HCT116 (cell line): ENCODE results near the gene PRCD. TPM values are rescaled to one million over a fixed set of nuclear protein-coding genes. Genes with fewer than 3 reads are reported as not detected.

Experiments
- ATAC-seq: fragments of 200-7000 bp; cut with Tn5 transposase; 2 replicates; pipeline ENCODE4 v1.9.1; 2020; ENCODE audit warnings: mild to moderate bottlenecking, moderate library complexity
- BruUV-seq: library from RNA; stranded (reverse); fragments of 400-500 nt; replicated peaks from 2 replicates; lab custom pipeline; 2021; lab: Mats Ljungman, UMichigan
- CTCF ChIA-PET: fragments of 300-600 bp; sonication (Branson Sonifier 250); formaldehyde crosslinking; loops from one replicate; lab custom pipeline; 2021; ENCODE audit warnings: antibody characterized with exemption; lab: Charles Lee
- POLR2A ChIA-PET: fragments of 300-600, 350-600 bp; sonication (Branson Sonifier 250); formaldehyde crosslinking; loops from one replicate; lab custom pipeline; 2021; ENCODE audit warnings: antibody characterized with exemption; lab: Charles Lee
- RAD21 ChIA-PET, 2 experiments: fragments of 300-600 bp; sonication (Branson Sonifier 250); formaldehyde crosslinking; loops; one replicate each; lab custom pipeline; 2023; ENCODE audit warnings: low total read pairs in 2 of 2; ENCODE audit not compliant: uncharacterized antibody in 2 of 2, unreplicated experiment in 2 of 2, low non-redundant PET in 1 of 2; lab: Charles Lee
- DNase-seq: peaks from one replicate; pipeline ENCODE4 v3.0.0-alpha.2; 2010; ENCODE audit warnings: low read depth, low spot score
- H2AFZ ChIP-seq: fragments of 200-600 bp; shearing (Covaris generic), sonication (generic); 2 replicates; pipeline ENCODE4 v1.6.1; 2017; ENCODE audit warnings: low read depth, mixed run types, mixed read lengths, antibody characterized with exemption, low read length; ENCODE audit not compliant: poor library complexity, severe bottlenecking
- H3K27ac ChIP-seq: 2 replicates; pipeline ENCODE4 v1.5.1; 2012; ENCODE audit warnings: low read depth, low read length
- H3K27me3 ChIP-seq: fragments of 200-600 bp; sonication (generic); 2 replicates; pipeline ENCODE4 v1.6.1; 2016; ENCODE audit warnings: mixed run types, low read length, mixed read lengths; ENCODE audit not compliant: insufficient read depth
- H3K36me3 ChIP-seq, 2 experiments: fragments of 200-500 bp in 1 of 2; fragments of 200-600 bp in 1 of 2; sonication (Bioruptor generic) in 1 of 2; sonication (generic) in 1 of 2; 2 replicates each; pipeline versions ENCODE4 v1.5.1 to v1.6.1; 2014 to 2016; ENCODE audit warnings: low read length in 2 of 2, inconsistent platforms in 1 of 2, mixed read lengths in 1 of 2, mixed run types in 1 of 2; ENCODE audit not compliant: insufficient read depth in 2 of 2, control insufficient read depth in 1 of 2
- H3K4me1 ChIP-seq, 2 experiments: fragments of 200-600 bp in 1 of 2; sonication (generic) in 1 of 2; 2 replicates each; pipeline versions ENCODE4 v1.5.1 to v1.6.1; 2012 to 2017; ENCODE audit warnings: low read length in 2 of 2, inconsistent platforms in 1 of 2, mild to moderate bottlenecking in 1 of 2, mixed read lengths in 1 of 2, mixed run types in 1 of 2, moderate library complexity in 1 of 2; ENCODE audit not compliant: insufficient read depth in 2 of 2, control insufficient read depth in 1 of 2
- H3K4me2 ChIP-seq: fragments of 200-600 bp; sonication (generic); 2 replicates; pipeline ENCODE4 v1.6.1; 2017; ENCODE audit warnings: mixed run types, low read length, mixed read lengths
- H3K4me3 ChIP-seq, 2 experiments: fragments of 200-600 bp in 1 of 2; sonication (generic) in 1 of 2; replicated peaks in 1 of 2; 2 replicates each; pipeline ENCODE4 v1.5.1; 2011 to 2016; ENCODE audit warnings: low read length in 2 of 2, control low read depth in 1 of 2, low read depth in 1 of 2, mild to moderate bottlenecking in 1 of 2, mixed read lengths in 1 of 2, mixed run types in 1 of 2
- H3K79me2 ChIP-seq: fragments of 200-600 bp; sonication (generic); 2 replicates; pipeline ENCODE4 v1.6.1; 2017; ENCODE audit warnings: mild to moderate bottlenecking, mixed run types, low read length, moderate library complexity, mixed read lengths; ENCODE audit not compliant: insufficient read depth
- H3K9ac ChIP-seq: fragments of 200-600 bp; sonication (generic); 2 replicates; pipeline ENCODE4 v1.6.1; 2016; ENCODE audit warnings: low read length, mixed read lengths
- H3K9me2 ChIP-seq: fragments of 200-600 bp; sonication (generic), shearing (Covaris generic); 2 replicates; pipeline ENCODE4 v1.6.1; 2017; ENCODE audit warnings: mixed run types, mild to moderate bottlenecking, moderate library complexity; ENCODE audit not compliant: insufficient read depth
- H3K9me3 ChIP-seq, 2 experiments: fragments of 200-500 bp in 1 of 2; fragments of 200-600 bp in 1 of 2; sonication (Bioruptor generic) in 1 of 2; sonication (generic) in 1 of 2; 2 replicates each; pipeline ENCODE4 v1.6.1; 2014 to 2017; ENCODE audit warnings: low read length in 2 of 2, mixed read lengths in 2 of 2, inconsistent platforms in 1 of 2, low read depth in 1 of 2, mild to moderate bottlenecking in 1 of 2, mixed run types in 1 of 2, moderate library complexity in 1 of 2; ENCODE audit not compliant: control insufficient read depth in 1 of 2, insufficient read depth in 1 of 2
- H4K20me1 ChIP-seq: fragments of 200-600 bp; sonication (generic), shearing (Covaris generic); 2 replicates; pipeline ENCODE4 v1.6.1; 2017; ENCODE audit warnings: mixed run types, mild to moderate bottlenecking, moderate library complexity; ENCODE audit not compliant: insufficient read depth
- CTCF ChIP-seq, 3 experiments: fragments of 200-600 bp in 1 of 3; sonication (generic) in 1 of 3; IDR thresholded peaks in 2 of 3; conservative IDR thresholded peaks in 1 of 3; 2 replicates each; pipeline ENCODE4 v1.5.1; 2012 to 2017; ENCODE audit warnings: low read depth in 2 of 3, low read length in 2 of 3, antibody characterized with exemption in 1 of 3, borderline replicate concordance in 1 of 3, control low read depth in 1 of 3, mild to moderate bottlenecking in 1 of 3, mixed read lengths in 1 of 3, mixed run types in 1 of 3, moderate library complexity in 1 of 3; ENCODE audit not compliant: insufficient read depth in 1 of 3
- EGR1 ChIP-seq: IDR thresholded peaks from 2 replicates; pipeline ENCODE4 v1.6.1; 2012; ENCODE audit warnings: low read depth
- EZH2phosphoT487 ChIP-seq: fragments of 200-600 bp; IDR thresholded peaks from 2 replicates; pipeline ENCODE4 v1.6.1; 2018; ENCODE audit warnings: antibody characterized with exemption, borderline replicate concordance
- RAD21 ChIP-seq: IDR thresholded peaks from 2 replicates; pipeline ENCODE4 v1.6.1; 2012; ENCODE audit warnings: low read depth, mild to moderate bottlenecking
- SIN3A ChIP-seq: IDR thresholded peaks from 2 replicates; pipeline ENCODE4 v1.6.1; 2012; ENCODE audit warnings: low read depth
- SP1 ChIP-seq: IDR thresholded peaks from 2 replicates; pipeline ENCODE4 v1.6.1; 2012; ENCODE audit warnings: low read depth
- SRF ChIP-seq: IDR thresholded peaks from 2 replicates; pipeline ENCODE4 v1.6.1; 2012; ENCODE audit warnings: low read depth
- TCF7L2 ChIP-seq: IDR thresholded peaks from 2 replicates; pipeline ENCODE4 v1.7.0; 2011; ENCODE audit warnings: borderline replicate concordance, inconsistent platforms; ENCODE audit not compliant: insufficient read depth, insufficient read length; ENCODE audit errors: extremely low read depth
- intact Hi-C: fragments of 100-400 bp; cut with micrococcal nuclease; formaldehyde crosslinking; loops from 2 replicates; pipeline ENCODE4 v1.10.0; 2022
- total RNA-seq: library from RNA; stranded (reverse); gene quantifications from one replicate; pipeline ENCODE4 v1.2.1, GENCODE V29; 2021; ENCODE audit not compliant: unreplicated experiment
- TF ChIP-seq, protein P1 (sequence below): IDR thresholded peaks from 2 replicates; pipeline ENCODE4 v1.6.1; 2012; ENCODE audit warnings: low read depth

The PRCD gene
- total RNA-seq, 1 experiment from 2014 or later = not detected

DNA sequence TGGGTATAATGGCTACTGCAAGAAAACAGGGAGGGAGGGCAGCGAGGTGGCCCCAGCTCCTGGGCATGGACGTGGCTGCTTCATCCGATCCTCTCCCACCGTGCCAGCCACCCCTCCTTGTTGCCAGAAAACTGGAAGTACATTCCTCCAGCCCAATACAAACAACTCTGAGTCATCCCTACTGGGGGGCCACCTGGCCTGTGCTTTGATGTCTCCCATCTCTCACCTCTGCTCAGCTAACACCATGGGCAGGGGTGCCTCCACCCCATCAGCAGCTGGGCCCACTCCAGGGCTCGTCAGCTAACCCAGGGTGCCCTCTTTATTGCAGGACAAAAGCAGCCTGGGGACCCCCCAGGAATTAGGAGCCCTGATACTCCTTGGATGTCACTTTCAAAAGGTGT is 40.6 kb upstream of the PRCD start:
- DNase-seq (no peak), ATAC-seq (no peak)
- BruUV-seq = no TSS peak
- intact Hi-C loops = no loop called here
- Histone ChIP-seq H3K4me3 (peak overlapping the region; percentile 92 to 100), H3K27me3 (no peaks in the 10 kb centered on the region), H3K4me1 (peaks cover 32 to 39% of the 10 kb centered on the region in 2 experiments), H3K4me2 (peak overlapping the region; percentile 97), H2AFZ (no peak overlapping the region), H4K20me1 (peaks cover 5% of the 10 kb centered on the region; the same call in 1 of the 2 replicates), H3K36me3 (no peaks in the 10 kb centered on the region; a peak in 1 of 4 replicates), H3K27ac (peak overlapping the region; percentile 96), H3K9me2 (no peaks in the 10 kb centered on the region), H3K79me2 (peaks cover 56% of the 10 kb centered on the region), H3K9ac (peak overlapping the region; percentile 82), H3K9me3 (no peaks in the 10 kb centered on the region)
- RAD21 ChIA-PET = no interaction called here
- POLR2A ChIA-PET = interaction anchor here (0.9 to 1.6 kb wide), 4 partner anchors 41 to 145 kb away, joined by 3 to 7 read pairs (median 3); partner anchors contain the start of gene PRPSAP1
- TF ChIP-seq SRF (no peak), TCF7L2 (peak; percentile 90), SIN3A (no peak), EGR1 (no peak), CTCF (IDR thresholded peaks at IDR 0.05 in 2 of 3, conservative IDR thresholded peaks at IDR 0.05 in 1 of 3; ENCODE audit: borderline replicate concordance in 1 of 3, insufficient read depth in 1 of 3, low read depth in 2 of 3, low read length in 2 of 3) (no peak), RAD21 (no peak), EZH2phosphoT487 (no peak), SP1 (no peak)
- TF ChIP-seq, protein P1, sequence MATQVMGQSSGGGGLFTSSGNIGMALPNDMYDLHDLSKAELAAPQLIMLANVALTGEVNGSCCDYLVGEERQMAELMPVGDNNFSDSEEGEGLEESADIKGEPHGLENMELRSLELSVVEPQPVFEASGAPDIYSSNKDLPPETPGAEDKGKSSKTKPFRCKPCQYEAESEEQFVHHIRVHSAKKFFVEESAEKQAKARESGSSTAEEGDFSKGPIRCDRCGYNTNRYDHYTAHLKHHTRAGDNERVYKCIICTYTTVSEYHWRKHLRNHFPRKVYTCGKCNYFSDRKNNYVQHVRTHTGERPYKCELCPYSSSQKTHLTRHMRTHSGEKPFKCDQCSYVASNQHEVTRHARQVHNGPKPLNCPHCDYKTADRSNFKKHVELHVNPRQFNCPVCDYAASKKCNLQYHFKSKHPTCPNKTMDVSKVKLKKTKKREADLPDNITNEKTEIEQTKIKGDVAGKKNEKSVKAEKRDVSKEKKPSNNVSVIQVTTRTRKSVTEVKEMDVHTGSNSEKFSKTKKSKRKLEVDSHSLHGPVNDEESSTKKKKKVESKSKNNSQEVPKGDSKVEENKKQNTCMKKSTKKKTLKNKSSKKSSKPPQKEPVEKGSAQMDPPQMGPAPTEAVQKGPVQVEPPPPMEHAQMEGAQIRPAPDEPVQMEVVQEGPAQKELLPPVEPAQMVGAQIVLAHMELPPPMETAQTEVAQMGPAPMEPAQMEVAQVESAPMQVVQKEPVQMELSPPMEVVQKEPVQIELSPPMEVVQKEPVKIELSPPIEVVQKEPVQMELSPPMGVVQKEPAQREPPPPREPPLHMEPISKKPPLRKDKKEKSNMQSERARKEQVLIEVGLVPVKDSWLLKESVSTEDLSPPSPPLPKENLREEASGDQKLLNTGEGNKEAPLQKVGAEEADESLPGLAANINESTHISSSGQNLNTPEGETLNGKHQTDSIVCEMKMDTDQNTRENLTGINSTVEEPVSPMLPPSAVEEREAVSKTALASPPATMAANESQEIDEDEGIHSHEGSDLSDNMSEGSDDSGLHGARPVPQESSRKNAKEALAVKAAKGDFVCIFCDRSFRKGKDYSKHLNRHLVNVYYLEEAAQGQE = no peak
- CTCF ChIA-PET = interaction anchor here (0.5 to 2.2 kb wide), 4 partner anchors 24 to 616 kb away, joined by 3 to 12 read pairs (median 4); no protein-coding TSS in a partner anchor
